Measurements from ENCODE around the gene PPP1R18.
"Not testable (repeated sequence)": the region's sequence is repeated elsewhere in the genome, so short reads cannot be mapped to it uniquely, and the experiment has no call there.

GRCh38 chr6:30723843-30724741 lies 37.6 kb upstream of the PPP1R18 start:
- not testable (repeated sequence) for TF ChIP-seq CTCF (conservative IDR thresholded peaks at IDR 0.05; ENCODE audit: low read length); EZH2phosphoT487 (IDR thresholded peaks at IDR 0.05; ENCODE audit: borderline replicate concordance, low read depth, low read length)
